Stimulated activated CD4-positive, alpha-beta T cell treated with anti-CD3 and anti-CD28 coated beads, Interleukin-12 subunit alpha, Interleukin-12 subunit beta, amount 100 ng/mL, for 24 hours (primary cell): ENCODE results near the gene PEX10.
A peak's percentile ranks its signal among the peaks of the same experiment; 100 is the strongest.

Source experiments
- DNase-seq, 2 experiments: peaks; one replicate each; pipeline ENCODE4 v3.0.0-alpha.2; 2020; ENCODE audit warnings: low read depth in 2 of 2

The PEX10 gene

GRCh38 chr1:2404890-2405511 is 7.4 kb downstream of the PEX10 start:
- no peak for DNase-seq

- DNase-seq = no peak
Measured at GRCh38 chr1:2404142-2404889, 8.0 kb downstream of the PEX10 start.

- no peak for DNase-seq
Measured at GRCh38 chr1:2403273-2403672, 9.1 kb downstream of the PEX10 start.

GRCh38 chr1:2402420-2402819 is 9.9 kb downstream of the PEX10 start:
- no peak for DNase-seq

GRCh38 chr1:2400950-2401649 is 11.3 kb downstream of the PEX10 start:
- DNase-seq = no peak

- DNase-seq = no peak
Measured at GRCh38 chr1:2400576-2400909, 11.8 kb downstream of the PEX10 start.

GRCh38 chr1:2399890-2400575 is 12.3 kb downstream of the PEX10 start:
- no peak for DNase-seq

- DNase-seq = no peak
Measured at GRCh38 chr1:2398871-2399270, 13.5 kb downstream of the PEX10 start.

- no peak for DNase-seq
Measured at GRCh38 chr1:2397007-2397679, 15.2 kb downstream of the PEX10 start.

GRCh38 chr1:2396476-2396875 is 15.9 kb downstream of the PEX10 start:
- DNase-seq = no peak

GRCh38 chr1:2396059-2396458 is 16.3 kb downstream of the PEX10 start:
- no peak for DNase-seq

GRCh38 chr1:2395245-2395644 is 17.1 kb downstream of the PEX10 start:
- DNase-seq = no peak

- DNase-seq = no peak
Measured at GRCh38 chr1:2394761-2395160, 17.6 kb downstream of the PEX10 start.

GRCh38 chr1:2394220-2394619 is 18.1 kb downstream of the PEX10 start:
- no peak for DNase-seq

- no peak for DNase-seq
Measured at GRCh38 chr1:2393471-2393877, 18.9 kb downstream of the PEX10 start.

GRCh38 chr1:2392686-2393085 is 19.7 kb downstream of the PEX10 start:
- no peak for DNase-seq

- no peak for DNase-seq
Measured at GRCh38 chr1:2391931-2392509, 20.3 kb downstream of the PEX10 start.

- DNase-seq = peak; percentile 96 to 97
Measured at GRCh38 chr1:2391041-2391930, 21.1 kb downstream of the PEX10 start, which contains the start of the genes MORN1 and RER1. MORN1 (minus strand) TSS chr1:2391554; CDS start chr1:2391533, 21 bp downstream. RER1 (plus strand) TSS chr1:2391841; CDS start chr1:2395791, 3,950 bp downstream.

GRCh38 chr1:2389644-2390043 is 22.7 kb downstream of the PEX10 start:
- no peak for DNase-seq
